ENCODE measurements around the gene PLAGL2.

DNA sequence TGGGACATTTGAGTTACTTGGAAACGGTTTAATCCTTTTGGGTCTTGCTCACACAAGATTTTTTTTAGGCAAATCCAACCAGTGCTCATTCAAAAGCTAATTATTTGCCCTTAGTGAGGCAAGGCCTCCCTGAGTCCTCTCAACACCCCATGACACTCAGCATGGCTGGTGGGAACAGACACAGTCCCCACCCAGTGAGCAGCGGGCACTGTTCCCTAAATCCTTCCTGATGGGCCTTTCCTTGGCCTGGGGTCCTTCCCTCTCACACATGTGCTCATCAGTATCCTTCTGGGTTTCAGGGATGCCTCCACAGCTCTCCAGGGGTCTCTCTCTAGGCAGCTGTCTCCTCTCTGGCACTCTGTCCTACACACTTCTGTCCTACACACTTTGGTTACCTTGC lies 28.0 kb downstream of the PLAGL2 start:
- TF ChIP-seq, protein P1, sequence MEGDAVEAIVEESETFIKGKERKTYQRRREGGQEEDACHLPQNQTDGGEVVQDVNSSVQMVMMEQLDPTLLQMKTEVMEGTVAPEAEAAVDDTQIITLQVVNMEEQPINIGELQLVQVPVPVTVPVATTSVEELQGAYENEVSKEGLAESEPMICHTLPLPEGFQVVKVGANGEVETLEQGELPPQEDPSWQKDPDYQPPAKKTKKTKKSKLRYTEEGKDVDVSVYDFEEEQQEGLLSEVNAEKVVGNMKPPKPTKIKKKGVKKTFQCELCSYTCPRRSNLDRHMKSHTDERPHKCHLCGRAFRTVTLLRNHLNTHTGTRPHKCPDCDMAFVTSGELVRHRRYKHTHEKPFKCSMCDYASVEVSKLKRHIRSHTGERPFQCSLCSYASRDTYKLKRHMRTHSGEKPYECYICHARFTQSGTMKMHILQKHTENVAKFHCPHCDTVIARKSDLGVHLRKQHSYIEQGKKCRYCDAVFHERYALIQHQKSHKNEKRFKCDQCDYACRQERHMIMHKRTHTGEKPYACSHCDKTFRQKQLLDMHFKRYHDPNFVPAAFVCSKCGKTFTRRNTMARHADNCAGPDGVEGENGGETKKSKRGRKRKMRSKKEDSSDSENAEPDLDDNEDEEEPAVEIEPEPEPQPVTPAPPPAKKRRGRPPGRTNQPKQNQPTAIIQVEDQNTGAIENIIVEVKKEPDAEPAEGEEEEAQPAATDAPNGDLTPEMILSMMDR (conservative IDR thresholded peaks at IDR 0.05 in 1 of 2, IDR thresholded peaks at IDR 0.05 in 1 of 2; ENCODE audit: low read depth in 1 of 2, low read length in 2 of 2): no peak
- TF ChIP-seq EZH2 (IDR thresholded peaks at IDR 0.05; ENCODE audit: low read length, missing control alignments): no peak

All from fibroblast of lung (primary cell).